Right lobe of liver (tissue), 4 donors: ENCODE data around the gene STARD4.

ENCODE experiments used
- CTCF ChIP-seq, 4 donors: fragments of 200-600 bp in 3 of 4; fragments of 450-650 bp in 1 of 4; IDR thresholded peaks; one replicate each; pipeline versions ENCODE4 v1.5.1 to v1.8.0; 2016 to 2022; ENCODE audit warnings: antibody characterized with exemption in 4 of 4, mild to moderate bottlenecking in 2 of 4
- POLR2A ChIP-seq: fragments of 450-650 bp; IDR thresholded peaks from one replicate; pipeline ENCODE4 v1.6.1; 2017; ENCODE audit warnings: antibody characterized with exemption, mild to moderate bottlenecking
- donor health status: DM: no; HTN: no; CAD: no.
- donor health status: DM: no; HTN: no; CAD: no.
- donor health status: DM: no; HTN: yes; CAD: no.

DNA sequence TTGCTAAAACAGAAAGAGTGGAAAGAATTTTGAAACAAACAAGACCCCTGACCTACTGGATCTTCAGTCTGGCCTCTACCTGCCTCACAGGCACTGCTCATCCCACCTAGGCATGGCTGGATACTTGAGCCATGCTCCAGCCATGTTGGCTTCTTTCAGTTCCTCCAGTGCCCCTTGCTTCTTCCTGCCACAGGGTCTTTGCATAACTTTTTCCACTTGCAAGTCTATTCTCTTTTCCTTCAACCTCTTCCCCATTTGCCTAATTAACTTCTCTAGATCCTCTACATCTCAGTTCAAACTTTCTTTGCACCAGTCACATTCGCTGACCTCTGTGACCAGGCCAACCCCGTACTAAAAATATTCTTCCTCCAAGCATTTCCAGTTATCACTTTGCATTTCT, 50.4 kb downstream of the STARD4 start:
- no peak for TF ChIP-seq CTCF (IDR thresholded peaks at IDR 0.05)
- no peak for TF ChIP-seq POLR2A
